ENCODE measurements around the gene CCDC141. TPM values are rescaled to one million over a fixed set of nuclear protein-coding genes. Genes with fewer than 3 reads are reported as not detected.

The CCDC141 gene
- total RNA-seq, 3 donors from 2014 or later (not counting 1 experiment from before 2014, with no cell fraction given): 2.0 to 3.1 (median 2.0) TPM

- DNase-seq (no peak), ATAC-seq (no peak)
- Mint-ChIP-seq H3K4me1 (peaks cover 0 to 6% of the 10 kb centered on the region in 2 donors), H3K27me3 (ENCODE audit: low read depth in 2 of 2) (no peaks in the 10 kb centered on the region), H3K27ac (no peak overlapping the region), H3K9me3 (no peaks in the 10 kb centered on the region), H3K36me3 (no peaks in the 10 kb centered on the region), H3K4me3 (no peak overlapping the region)
- Histone ChIP-seq H3K4me3 (ENCODE audit: low read length) (no peak overlapping the region), H3K36me3 (ENCODE audit: control insufficient read depth, insufficient read depth, low read length) (no peaks in the 10 kb centered on the region), H3K9me3 (ENCODE audit: control insufficient read depth, insufficient read depth, low read length) (no peaks in the 10 kb centered on the region), H3K27ac (ENCODE audit: low read length) (no peak overlapping the region), H3K27me3 (ENCODE audit: control insufficient read depth, insufficient read depth, low read length) (no peaks in the 10 kb centered on the region), H3K4me1 (ENCODE audit: control insufficient read depth, insufficient read depth, low read length) (no peaks in the 10 kb centered on the region)
- WGBS (ENCODE audit: insufficient coverage): 92% methylated on average over 2 of the region's 2 CpGs
- intact Hi-C loops (cut with micrococcal nuclease): loop anchor here (10.0 kb wide), 1 partner anchor 138 kb away; no protein-coding TSS in a partner anchor
- no peak for TF ChIP-seq CTCF (IDR thresholded peaks at IDR 0.05)
Observed at GRCh38 chr2:178912416-178913048, 137.4 kb downstream of the CCDC141 start.

GRCh38 chr2:178911039-178911438 lies 138.9 kb downstream of the CCDC141 start:
- H3K4me1 ChIP-seq (ENCODE audit: control insufficient read depth, insufficient read depth, low read length): no peaks in the 10 kb centered on the region
- H3K27ac Mint-ChIP-seq: no peak overlapping the region
- H3K4me3 ChIP-seq (ENCODE audit: low read length): no peak overlapping the region
- H3K36me3 ChIP-seq (ENCODE audit: control insufficient read depth, insufficient read depth, low read length): no peaks in the 10 kb centered on the region
- no peaks in the 10 kb centered on the region for H3K36me3 Mint-ChIP-seq
- H3K4me1 Mint-ChIP-seq: peaks cover 0 to 6% of the 10 kb centered on the region in 2 donors
- H3K27me3 ChIP-seq (ENCODE audit: control insufficient read depth, insufficient read depth, low read length): no peaks in the 10 kb centered on the region
- DNase-seq (no peak), ATAC-seq (no peak)
- intact Hi-C loops (cut with micrococcal nuclease): loop anchor here (10.0 kb wide), 1 partner anchor 136 kb away; no protein-coding TSS in a partner anchor
- no peak overlapping the region for H3K4me3 Mint-ChIP-seq
- 76% methylated on average over 2 of the region's 2 CpGs for WGBS (ENCODE audit: insufficient coverage)
- H3K27ac ChIP-seq (ENCODE audit: low read length): no peak overlapping the region
- no peaks in the 10 kb centered on the region for H3K9me3 Mint-ChIP-seq
- H3K27me3 Mint-ChIP-seq (ENCODE audit: low read depth in 2 of 2): peaks cover 0 to 2% of the 10 kb centered on the region in 2 donors
- H3K9me3 ChIP-seq (ENCODE audit: control insufficient read depth, insufficient read depth, low read length): no peaks in the 10 kb centered on the region
- no peak for TF ChIP-seq CTCF (IDR thresholded peaks at IDR 0.05)

- Histone ChIP-seq H3K9me3 (ENCODE audit: control insufficient read depth, insufficient read depth, low read length) (no peaks in the 10 kb centered on the region), H3K36me3 (ENCODE audit: control insufficient read depth, insufficient read depth, low read length) (no peaks in the 10 kb centered on the region), H3K4me3 (ENCODE audit: low read length) (no peak overlapping the region), H3K27me3 (ENCODE audit: control insufficient read depth, insufficient read depth, low read length) (no peaks in the 10 kb centered on the region), H3K4me1 (ENCODE audit: control insufficient read depth, insufficient read depth, low read length) (no peaks in the 10 kb centered on the region), H3K27ac (ENCODE audit: low read length) (no peak overlapping the region)
- no peak for TF ChIP-seq CTCF (IDR thresholded peaks at IDR 0.05)
- ATAC-seq: no peak
- intact Hi-C loops (cut with micrococcal nuclease): loop anchor here (10.0 kb wide), 1 partner anchor 135 kb away; no protein-coding TSS in a partner anchor
- Mint-ChIP-seq H3K36me3 (no peaks in the 10 kb centered on the region), H3K4me3 (no peak overlapping the region), H3K27ac (no peak overlapping the region), H3K4me1 (peaks cover 0 to 6% of the 10 kb centered on the region in 2 donors), H3K27me3 (ENCODE audit: low read depth in 2 of 2) (peaks cover 0 to 2% of the 10 kb centered on the region in 2 donors), H3K9me3 (no peaks in the 10 kb centered on the region)
- DNase-seq: no peak
- WGBS (ENCODE audit: insufficient coverage): 100% methylated on average over 2 of the region's 5 CpGs
Observed at GRCh38 chr2:178910005-178910404, 139.9 kb downstream of the CCDC141 start.

- Histone ChIP-seq H3K36me3 (ENCODE audit: control insufficient read depth, insufficient read depth, low read length) (no peaks in the 10 kb centered on the region), H3K27me3 (ENCODE audit: control insufficient read depth, insufficient read depth, low read length) (no peaks in the 10 kb centered on the region), H3K27ac (ENCODE audit: low read length) (no peak overlapping the region), H3K4me3 (ENCODE audit: low read length) (no peak overlapping the region), H3K9me3 (ENCODE audit: control insufficient read depth, insufficient read depth, low read length) (no peaks in the 10 kb centered on the region), H3K4me1 (ENCODE audit: control insufficient read depth, insufficient read depth, low read length) (no peaks in the 10 kb centered on the region)
- Mint-ChIP-seq H3K9me3 (no peaks in the 10 kb centered on the region), H3K27ac (no peak overlapping the region), H3K36me3 (no peaks in the 10 kb centered on the region), H3K27me3 (ENCODE audit: low read depth in 2 of 2) (peaks cover 0 to 2% of the 10 kb centered on the region in 2 donors), H3K4me1 (peaks cover 0 to 6% of the 10 kb centered on the region in 2 donors), H3K4me3 (no peak overlapping the region)
- WGBS (ENCODE audit: insufficient coverage): 88% methylated on average over 1 of the region's 2 CpGs
- ATAC-seq: no peak
- intact Hi-C loops (cut with micrococcal nuclease): no loop called here
- TF ChIP-seq CTCF (IDR thresholded peaks at IDR 0.05): no peak
- DNase-seq: no peak
Observed at GRCh38 chr2:178909507-178909906, 140.4 kb downstream of the CCDC141 start.

Data from natural killer cell (primary cell).